HFFc6 (cell line): ENCODE results near the gene EIF4E3. TPM values are rescaled to one million over a fixed set of nuclear protein-coding genes. Genes with fewer than 3 reads are reported as not detected.

ENCODE experiments used
- DNase-seq: peaks from one replicate; pipeline ENCODE4 v3.0.0-alpha.2; 2018
- H3K27ac Mint-ChIP-seq: 2 replicates; pipeline ENCODE4 v1.8.0; 2020; ENCODE audit warnings: mild to moderate bottlenecking, mixed read lengths
- H3K27me3 Mint-ChIP-seq: 2 replicates; pipeline ENCODE4 v1.8.0; 2021; ENCODE audit warnings: mild to moderate bottlenecking, moderate library complexity, mixed read lengths; ENCODE audit not compliant: insufficient read depth
- H3K36me3 Mint-ChIP-seq: 2 replicates; pipeline ENCODE4 v1.8.0; 2021; ENCODE audit warnings: low read depth, mixed read lengths
- H3K4me1 Mint-ChIP-seq: 2 replicates; pipeline ENCODE4 v1.8.0; 2020; ENCODE audit warnings: low read depth, mixed read lengths
- H3K4me3 Mint-ChIP-seq: 2 replicates; pipeline ENCODE4 v1.8.0; 2020; ENCODE audit warnings: mild to moderate bottlenecking, moderate library complexity, mixed read lengths
- H3K9me3 Mint-ChIP-seq: 2 replicates; pipeline ENCODE4 v1.8.0; 2020; ENCODE audit warnings: mild to moderate bottlenecking, mixed read lengths
- total RNA-seq, 6 experiments: library from RNA; stranded (reverse); fragmentation: NEBNext Ultra II Directional; extraction: Animal tissue kit (Norgen Biotek cat#: 25700); gene quantifications; 2 replicates in 1 of 6; 3 replicates in 5 of 6; pipeline ENCODE4 v1.2.3, GENCODE V29; 2021
- TF ChIP-seq, protein P1 (sequence below): fragments of 200-600 bp; sonication (generic); IDR thresholded peaks from 2 replicates; pipeline ENCODE4 v1.5.0; 2021; ENCODE audit warnings: antibody characterized with exemption, mild to moderate bottlenecking

Gene EIF4E3
- total RNA-seq, 6 experiments from 2014 or later = 0.65 to 1.1 (median 0.94) TPM

DNA sequence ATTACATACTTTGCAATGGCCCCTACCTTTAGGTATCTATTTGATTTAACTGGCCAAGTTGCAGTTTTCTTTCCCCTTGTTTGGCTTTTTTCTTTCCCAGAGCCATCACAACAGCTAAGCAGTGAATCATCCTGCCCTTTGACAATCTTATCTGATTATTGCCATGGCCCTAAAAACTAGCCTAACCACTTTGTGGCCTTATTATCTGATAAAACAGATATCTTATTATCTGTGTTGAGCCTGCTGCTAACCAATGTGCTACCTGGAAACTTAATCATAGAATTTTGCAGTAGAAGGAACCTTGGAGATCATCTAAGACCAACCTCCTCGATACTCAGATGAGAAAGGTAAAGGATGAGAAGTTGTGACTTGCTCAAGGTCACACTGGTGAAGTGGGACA lies 37.1 kb downstream of the EIF4E3 start:
- TF ChIP-seq, protein P1, sequence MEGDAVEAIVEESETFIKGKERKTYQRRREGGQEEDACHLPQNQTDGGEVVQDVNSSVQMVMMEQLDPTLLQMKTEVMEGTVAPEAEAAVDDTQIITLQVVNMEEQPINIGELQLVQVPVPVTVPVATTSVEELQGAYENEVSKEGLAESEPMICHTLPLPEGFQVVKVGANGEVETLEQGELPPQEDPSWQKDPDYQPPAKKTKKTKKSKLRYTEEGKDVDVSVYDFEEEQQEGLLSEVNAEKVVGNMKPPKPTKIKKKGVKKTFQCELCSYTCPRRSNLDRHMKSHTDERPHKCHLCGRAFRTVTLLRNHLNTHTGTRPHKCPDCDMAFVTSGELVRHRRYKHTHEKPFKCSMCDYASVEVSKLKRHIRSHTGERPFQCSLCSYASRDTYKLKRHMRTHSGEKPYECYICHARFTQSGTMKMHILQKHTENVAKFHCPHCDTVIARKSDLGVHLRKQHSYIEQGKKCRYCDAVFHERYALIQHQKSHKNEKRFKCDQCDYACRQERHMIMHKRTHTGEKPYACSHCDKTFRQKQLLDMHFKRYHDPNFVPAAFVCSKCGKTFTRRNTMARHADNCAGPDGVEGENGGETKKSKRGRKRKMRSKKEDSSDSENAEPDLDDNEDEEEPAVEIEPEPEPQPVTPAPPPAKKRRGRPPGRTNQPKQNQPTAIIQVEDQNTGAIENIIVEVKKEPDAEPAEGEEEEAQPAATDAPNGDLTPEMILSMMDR = no peak
- no peaks in the 10 kb centered on the region for H3K36me3 Mint-ChIP-seq
- DNase-seq = no peak
- H3K4me1 Mint-ChIP-seq = peaks cover 48% of the 10 kb centered on the region
- no peak overlapping the region for H3K4me3 Mint-ChIP-seq
- H3K27me3 Mint-ChIP-seq = peaks cover 4% of the 10 kb centered on the region
- H3K27ac Mint-ChIP-seq = no peak overlapping the region
- H3K9me3 Mint-ChIP-seq = no peaks in the 10 kb centered on the region

DNA sequence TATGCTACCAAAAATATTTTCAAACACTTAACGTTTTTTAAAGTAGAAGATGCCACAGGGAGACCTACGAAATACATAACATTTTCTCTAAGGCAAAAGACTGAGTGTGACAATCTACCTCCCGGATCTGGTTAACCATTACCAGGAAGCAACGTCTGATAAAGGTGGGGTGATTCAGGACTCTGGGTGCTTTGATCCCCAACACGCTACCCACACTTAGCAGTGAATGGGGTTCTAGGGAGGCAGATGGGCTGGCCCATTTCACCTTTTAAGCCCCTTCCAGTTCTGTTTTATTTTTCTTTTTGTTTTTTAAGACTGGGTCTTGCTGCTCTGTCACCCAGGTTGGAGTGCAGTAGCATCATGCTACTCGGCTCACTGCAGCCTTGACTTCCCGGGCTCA lies 39.5 kb downstream of the EIF4E3 start:
- Mint-ChIP-seq H3K9me3 (no peaks in the 10 kb centered on the region), H3K4me1 (peaks cover 55% of the 10 kb centered on the region), H3K4me3 (no peak overlapping the region), H3K27ac (no peak overlapping the region), H3K36me3 (no peaks in the 10 kb centered on the region), H3K27me3 (peaks cover 4% of the 10 kb centered on the region)
- DNase-seq = no peak
- TF ChIP-seq, protein P1 = no peak

DNA sequence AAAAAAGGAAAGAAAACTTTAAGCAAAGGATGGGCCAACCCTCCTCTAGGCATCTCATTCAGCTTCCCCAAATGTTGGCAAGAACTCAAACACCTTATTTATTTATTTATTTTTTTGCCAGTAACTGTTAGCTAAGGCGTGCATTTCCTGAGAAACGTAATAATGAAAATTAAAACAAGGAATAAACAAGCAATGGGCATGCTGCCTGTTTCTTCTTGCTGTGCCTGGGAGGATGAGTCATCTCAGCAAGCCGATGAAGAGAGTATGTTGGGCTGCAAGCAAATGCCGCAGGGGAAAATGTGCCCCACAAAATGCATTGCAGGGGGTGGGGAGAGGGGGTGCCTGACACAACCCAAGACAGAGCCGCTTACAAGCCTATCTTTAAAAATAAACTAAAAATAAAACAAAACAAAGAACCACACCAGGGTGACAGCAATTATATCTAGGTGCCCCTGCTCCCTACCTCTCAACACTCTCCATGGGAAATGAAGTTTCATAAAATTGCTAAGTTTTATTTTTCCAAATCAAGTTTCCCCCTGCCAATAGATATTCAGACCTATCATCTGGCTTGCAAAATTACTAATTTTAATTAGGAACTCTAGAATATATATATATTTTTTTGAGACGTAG lies 40.3 kb downstream of the EIF4E3 start:
- Mint-ChIP-seq H3K36me3 (no peaks in the 10 kb centered on the region), H3K27me3 (peaks cover 4% of the 10 kb centered on the region), H3K4me1 (peaks cover 55% of the 10 kb centered on the region), H3K4me3 (peak overlapping the region; percentile 72), H3K9me3 (no peaks in the 10 kb centered on the region), H3K27ac (no peak overlapping the region)
- TF ChIP-seq, protein P1 = no peak
- DNase-seq = peak; percentile 85

DNA sequence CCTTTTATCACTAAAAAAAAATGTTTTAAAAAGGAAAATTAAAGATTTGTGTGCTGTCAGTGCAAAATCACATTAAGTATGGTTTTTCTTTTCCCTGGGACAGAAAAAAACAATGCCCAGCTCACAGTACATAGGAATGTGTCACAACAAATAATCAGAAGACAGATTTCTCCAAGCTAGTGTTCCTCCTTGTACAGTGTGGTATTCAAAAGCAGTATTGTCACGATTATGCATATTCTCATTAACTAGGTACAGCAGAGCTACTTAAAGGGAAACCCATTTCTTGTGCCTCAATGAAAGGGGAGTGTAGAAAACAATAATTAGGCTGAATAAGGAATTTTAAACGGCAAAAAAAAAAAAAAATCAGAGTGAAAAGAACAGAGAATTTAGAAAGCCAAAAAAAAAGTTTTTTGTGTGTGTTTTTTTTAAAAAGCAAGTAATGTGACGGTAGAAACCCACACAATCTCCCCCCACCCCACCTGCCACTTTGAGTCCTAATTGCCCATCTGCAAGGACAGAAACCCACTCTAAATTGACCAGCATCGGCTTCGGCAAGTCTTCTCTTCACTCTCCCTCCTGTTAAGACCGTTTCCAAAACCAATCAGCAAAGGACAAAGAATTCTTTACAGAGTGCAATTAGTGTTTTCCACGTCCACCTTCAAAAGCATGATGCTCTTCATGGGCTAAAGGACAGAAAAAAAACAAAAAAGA lies 41.0 kb downstream of the EIF4E3 start:
- DNase-seq = no peak
- H3K4me1 Mint-ChIP-seq = peaks cover 54% of the 10 kb centered on the region
- H3K27ac Mint-ChIP-seq = no peak overlapping the region
- no peaks in the 10 kb centered on the region for H3K9me3 Mint-ChIP-seq
- TF ChIP-seq, protein P1 = no peak
- peaks cover 4% of the 10 kb centered on the region for H3K27me3 Mint-ChIP-seq
- H3K36me3 Mint-ChIP-seq = no peaks in the 10 kb centered on the region
- peak overlapping the region; percentile 72; the same call in 1 of the 2 replicates for H3K4me3 Mint-ChIP-seq

DNA sequence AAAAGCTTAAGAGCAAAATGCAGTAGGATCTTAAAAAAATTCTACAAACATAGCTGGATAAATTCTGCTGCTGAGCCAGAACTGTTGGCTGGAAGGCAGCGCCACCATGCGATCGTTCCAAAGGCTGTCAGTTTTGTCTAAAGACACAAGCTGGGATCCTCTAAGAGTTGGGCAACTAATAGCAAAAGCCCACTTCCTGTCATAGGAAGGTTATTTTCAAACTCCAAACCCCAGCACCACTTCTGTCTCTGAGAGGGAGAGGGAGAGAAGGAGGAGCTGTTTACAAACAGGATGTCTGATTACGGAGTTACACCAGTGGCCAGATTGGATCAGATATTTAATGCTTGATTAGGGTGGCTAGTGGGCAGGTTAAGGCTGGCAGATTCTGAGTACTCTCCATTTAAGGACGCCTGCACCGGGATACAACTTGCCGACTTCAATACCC lies 44.0 kb downstream of the EIF4E3 start:
- peak overlapping the region; percentile 39 for H3K27ac Mint-ChIP-seq
- TF ChIP-seq, protein P1 = peak; percentile 85
- H3K4me3 Mint-ChIP-seq = peak overlapping the region; percentile 81

More for the DNA sequence above, 44.0 kb downstream of the EIF4E3 start:
- Mint-ChIP-seq H3K27me3 (no peaks in the 10 kb centered on the region), H3K36me3 (no peaks in the 10 kb centered on the region), H3K9me3 (no peaks in the 10 kb centered on the region), H3K4me1 (peaks cover 39% of the 10 kb centered on the region)
- DNase-seq = peak; percentile 56
